ENCODE results near the gene SAMD11. TPM values are rescaled to one million over a fixed set of nuclear protein-coding genes. Genes with fewer than 3 reads are reported as not detected.

The SAMD11 gene
- total RNA-seq, 1 donor from 2014 or later: not detected

DNA sequence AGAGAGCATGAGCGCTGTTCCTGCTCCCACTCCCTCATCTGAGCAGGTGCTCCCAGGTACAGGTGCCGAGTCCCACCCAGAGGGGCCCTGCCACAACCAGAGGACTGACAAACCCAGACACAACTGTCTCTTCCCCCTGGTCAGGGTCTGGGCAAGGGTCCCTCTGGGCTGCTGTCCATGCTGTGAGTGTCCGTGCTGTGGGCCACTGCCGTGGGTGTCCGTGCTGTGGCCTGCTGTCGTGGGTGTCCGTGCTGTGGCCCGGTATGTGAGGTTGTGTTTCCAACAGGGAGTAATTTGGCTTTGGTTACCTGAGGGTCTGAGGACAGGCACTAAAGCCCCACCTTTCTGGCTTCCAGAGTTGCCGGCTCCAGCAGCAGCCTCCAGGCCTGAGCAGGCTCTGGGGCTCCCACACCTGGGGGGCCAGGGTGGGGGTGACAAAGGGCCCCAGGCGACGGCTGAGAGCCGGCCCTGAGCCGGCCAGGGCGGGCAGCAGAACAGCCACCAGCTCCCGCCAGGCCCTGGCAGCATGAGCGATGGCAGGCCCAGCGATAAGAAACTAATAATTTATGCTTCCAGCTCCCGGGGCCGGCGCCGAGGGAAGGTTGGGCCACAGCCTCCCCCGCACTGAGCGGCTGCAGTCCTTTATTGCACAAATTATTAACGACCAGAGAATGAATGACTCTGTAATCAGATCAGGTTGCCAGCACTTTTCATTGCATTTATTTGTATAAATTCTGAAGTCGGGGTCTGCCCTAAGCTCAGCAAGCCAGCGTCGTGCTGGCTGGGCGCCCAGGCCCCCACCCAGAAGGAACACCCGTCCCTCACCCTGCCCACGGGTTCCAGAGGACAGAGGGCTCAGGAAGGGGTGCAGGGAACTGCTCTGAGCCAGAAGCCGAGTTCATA is 7.3 kb upstream of the SAMD11 start:
- intact Hi-C loops (cut with micrococcal nuclease): no loop called here

DNA sequence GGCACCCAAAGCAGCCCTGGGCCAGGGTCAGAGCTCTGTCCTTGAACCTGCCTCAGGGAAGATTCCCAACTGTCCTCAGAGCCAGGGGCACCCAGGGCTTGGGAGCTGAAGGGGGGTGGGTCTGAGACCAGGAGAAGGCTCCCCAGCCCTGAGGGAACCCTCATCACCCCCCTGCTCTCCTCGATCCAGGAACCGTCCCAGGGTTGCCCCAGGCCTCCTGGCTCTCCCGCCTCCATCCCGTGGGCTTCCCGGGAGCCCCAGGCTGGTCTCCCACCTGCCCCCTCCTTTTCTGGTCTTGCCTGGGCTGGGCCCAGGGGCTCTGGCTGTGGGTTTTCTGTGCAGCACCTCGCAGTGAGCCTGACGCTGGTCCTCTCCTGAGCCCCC is 6.7 kb upstream of the SAMD11 start:
- intact Hi-C loops (cut with micrococcal nuclease): no loop called here

DNA sequence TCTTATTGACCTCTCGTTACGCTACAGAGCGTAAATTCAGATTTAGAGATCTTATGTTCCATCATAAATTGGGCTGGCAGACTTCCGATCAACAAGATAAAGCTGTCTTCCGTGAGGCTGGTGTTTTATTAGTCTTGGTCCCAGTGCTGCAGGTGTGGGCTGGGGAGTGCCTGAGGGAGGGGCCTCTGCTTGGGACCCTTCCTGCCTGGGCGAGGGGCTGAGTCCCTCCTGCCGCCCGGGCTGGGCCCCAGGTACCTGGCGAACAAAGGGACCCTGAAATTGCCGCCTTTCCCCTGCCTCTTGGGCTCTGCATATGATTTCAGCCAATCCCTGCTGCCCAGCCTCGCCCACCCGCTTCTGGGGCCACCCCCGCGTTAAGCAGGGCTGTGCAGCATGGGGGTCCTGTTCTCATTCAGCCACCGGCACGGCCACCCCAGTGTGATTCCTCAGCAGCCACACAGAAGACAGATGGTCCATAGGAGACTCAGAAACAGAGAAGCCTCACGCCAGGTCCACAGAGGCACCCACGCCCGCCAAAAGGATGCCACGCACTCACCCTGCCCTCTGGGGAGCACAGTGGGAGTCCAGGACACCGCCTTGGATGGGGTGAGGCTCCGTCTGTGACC is 6.1 kb upstream of the SAMD11 start:
- intact Hi-C loops (cut with micrococcal nuclease): no loop called here

DNA sequence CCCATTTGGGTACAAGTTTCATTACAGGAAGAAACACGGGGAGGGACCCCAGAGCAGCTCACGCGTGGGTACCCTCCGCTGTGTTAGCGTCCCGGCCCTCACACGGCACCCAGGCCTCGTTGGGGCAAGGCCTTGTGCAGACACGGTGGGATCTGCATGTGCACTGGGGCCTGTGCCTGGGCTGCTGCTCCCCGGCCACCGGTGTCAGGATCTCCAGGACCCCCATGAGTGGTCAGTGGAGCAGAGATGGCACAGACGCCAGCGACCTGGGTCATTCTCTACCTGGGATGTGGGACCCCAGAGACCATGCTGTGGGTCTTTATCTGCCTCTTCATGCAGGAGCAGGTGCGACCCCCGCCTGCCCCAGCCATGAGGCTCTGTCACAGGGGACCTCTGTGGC is 5.4 kb upstream of the SAMD11 start:
- intact Hi-C loops (cut with micrococcal nuclease): no loop called here

DNA sequence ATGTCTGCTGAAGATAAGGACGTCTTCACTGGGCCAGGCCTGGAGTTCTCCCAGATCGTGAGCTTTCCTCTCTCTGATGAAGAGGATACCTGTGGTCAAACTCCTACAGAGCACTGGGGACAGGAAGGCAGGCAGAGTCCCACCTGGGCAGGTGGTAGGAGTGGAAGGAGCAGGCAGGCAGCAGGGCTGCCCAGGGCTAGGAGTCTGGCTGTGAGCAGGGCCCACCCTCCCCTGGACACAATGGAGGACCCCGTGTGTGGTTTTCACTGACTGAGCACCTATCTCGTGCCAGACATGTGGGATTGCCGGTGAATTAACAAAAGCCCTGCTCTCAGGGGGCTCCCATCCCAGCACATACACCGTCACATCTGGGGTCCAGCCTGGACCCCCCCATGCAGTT is 4.9 kb upstream of the SAMD11 start:
- intact Hi-C loops (cut with micrococcal nuclease): no loop called here

DNA sequence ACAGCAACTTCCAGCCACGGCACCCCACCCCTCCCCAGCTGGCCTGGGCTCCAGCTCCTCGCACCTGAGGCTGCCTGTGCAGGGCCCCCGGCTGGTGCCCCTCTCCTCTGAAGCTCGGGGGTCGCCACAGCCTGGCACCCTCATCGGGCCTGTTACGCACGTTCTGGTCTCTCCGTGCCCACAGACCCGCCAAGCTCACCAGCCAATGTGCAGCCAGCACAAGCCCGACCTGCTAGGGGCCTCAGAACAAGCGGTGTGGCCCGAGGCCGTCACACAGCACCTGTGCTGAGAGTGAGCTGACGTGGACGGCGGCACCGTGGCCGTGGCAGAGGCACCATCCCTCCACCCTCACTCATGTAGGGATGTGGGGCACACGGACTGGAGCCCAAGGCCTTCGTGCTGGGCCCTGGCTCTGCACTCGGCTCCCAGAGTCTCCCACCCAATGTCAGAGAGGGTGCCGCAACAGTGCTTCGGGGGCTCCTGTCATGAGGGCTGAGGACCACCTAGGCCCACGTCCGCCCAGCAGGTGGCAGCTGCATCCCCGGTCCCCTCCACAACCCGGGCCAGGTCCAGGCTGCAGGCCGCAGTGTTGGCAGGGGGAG is 4.4 kb upstream of the SAMD11 start:
- intact Hi-C loops (cut with micrococcal nuclease): no loop called here

DNA sequence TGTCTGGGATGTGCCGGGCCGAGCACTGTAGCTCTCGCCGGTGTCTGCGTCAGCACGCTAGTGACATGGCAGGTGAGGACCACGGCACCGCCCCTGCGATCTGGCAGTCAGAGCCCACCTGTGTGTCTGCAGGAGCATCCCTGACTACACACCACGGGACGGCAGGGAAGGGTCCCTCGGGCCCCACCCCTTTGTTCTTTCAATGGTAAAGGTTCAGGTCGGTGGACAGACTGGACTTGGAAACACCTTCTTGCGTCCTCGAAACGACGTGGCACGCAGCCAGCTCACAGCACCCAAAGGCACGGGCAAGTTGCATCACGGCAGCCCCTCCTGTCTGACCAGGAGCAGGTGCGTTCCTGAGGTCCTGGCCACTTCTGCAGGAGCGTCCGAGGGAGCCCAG is 3.7 kb upstream of the SAMD11 start:
- intact Hi-C loops (cut with micrococcal nuclease): no loop called here

DNA sequence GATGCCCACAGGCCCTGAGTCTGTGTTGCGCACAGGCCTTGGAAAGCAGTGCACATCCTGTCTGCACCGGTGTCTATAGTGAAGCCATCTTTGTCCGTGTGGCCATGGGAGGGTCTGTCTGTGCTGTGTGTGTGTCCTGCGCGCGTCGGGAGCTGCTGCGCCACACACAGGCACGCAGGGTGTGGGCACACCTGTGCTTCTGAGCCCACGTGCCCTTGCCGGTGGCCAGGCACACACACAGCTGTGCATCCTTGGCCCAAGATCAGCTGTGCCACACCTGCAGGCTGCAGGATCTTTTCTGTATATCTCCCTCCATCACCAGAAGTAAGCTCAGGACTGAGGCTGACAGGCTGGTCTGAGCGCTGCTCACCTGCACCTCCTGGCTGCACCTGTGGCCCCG is 3.2 kb upstream of the SAMD11 start:
- intact Hi-C loops (cut with micrococcal nuclease): no loop called here

DNA sequence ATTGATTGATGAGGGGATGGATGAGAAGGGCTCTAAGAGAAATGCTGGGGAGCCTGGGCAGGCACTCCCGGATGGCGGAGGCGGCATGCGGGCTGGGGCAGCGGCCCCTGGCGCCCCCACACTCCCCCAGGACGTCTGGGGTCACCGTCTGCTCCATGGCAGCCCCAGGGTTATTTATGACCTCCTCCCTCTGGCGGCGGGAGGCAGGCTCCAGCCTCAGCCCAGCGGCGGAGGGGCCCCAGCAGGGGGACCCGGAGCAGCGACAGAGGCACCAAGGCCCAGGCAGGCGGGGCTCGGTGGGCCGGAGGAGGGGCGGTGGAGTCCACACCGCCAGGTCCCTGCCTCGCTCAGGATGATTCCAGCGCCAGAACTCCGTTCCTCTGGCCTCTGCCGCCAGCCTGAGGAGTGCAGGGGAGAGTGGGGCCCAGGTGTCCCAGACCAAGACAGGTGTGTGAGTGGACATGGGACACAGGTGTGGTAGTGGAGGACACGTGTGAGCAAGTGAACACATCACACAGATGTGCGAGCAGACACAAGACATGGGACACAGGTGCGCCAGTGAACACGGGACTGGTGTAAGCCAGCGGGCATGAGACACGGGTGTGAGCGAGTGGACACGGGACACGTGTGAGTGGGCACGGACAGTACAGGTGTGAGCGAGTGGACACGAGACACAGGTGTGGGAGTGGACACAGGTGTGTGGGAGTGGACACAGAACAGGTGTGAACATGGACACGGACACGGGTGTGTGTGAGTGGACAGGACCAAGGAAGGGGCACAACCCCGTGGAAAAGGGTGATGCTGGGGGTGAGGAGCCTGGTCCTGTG is 2.5 kb upstream of the SAMD11 start:
- intact Hi-C loops (cut with micrococcal nuclease): no loop called here

DNA sequence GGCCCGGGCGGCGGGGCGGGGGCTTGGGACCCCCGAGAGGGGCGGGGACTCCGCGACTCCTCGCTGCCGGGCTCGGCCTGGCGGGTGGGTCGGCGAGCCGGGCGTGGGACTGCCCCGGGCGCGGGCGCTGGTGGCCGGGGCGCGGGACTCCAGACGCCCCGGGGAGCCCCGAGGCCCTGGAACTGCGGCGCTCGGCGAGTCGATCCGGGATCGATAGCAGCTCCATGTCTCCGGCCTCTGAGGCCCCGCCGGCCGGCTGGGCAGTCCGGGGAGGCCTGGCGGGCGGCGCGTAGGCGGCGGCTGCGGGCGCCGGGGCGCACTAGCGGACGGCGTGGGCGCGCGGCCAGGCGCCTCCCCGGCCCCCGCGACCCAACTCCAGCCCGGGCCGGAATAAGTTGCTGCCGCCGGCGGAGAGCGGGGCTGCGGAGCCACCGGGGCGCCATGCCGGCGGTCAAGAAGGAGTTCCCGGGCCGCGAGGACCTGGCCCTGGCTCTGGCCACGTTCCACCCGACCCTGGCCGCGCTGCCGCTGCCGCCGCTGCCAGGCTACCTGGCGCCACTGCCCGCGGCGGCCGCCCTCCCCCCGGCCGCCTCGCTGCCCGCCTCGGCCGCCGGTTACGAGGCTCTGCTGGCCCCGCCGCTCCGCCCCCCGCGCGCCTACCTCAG is 400 bp downstream of the SAMD11 start:
- intact Hi-C loops (cut with micrococcal nuclease): no loop called here

DNA sequence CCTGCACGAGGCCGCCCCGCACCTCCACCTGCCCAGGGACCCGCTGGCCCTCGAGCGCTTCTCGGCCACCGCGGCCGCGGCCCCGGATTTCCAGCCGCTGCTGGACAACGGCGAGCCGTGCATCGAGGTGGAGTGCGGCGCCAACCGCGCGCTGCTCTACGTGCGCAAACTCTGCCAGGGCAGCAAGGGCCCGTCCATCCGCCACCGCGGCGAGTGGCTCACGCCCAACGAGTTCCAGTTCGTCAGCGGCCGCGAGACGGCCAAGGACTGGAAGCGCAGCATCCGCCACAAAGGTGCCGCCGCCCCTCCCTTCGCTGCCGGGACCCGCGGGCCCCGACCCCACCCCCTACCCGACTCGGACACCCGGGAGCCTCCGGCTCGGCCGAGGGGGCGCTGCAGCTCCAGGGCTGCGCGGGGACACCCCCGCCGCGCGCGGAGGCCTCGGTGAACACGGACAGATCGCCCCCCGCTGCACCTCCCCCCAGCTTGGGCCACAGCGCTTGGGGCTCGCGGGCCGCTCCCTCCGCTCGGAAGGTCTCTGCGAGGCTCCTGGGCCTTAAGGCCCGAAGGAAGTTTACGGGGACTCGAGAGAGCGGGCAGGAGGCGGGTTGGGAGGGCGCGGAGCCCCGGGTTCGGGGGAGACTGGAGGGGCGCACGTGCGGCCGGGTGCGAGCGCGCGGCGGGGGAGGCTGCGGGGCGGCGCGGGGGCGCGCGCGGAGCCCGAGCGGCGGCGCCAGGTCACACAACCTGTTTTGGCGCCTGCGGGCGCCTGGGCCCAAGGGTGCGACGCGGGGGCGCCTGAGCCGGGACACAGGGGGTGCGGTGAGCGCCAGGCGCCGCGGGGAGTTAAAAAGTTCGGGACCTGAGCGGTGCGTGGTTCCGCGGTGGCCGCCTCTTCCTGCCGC is 1.2 kb downstream of the SAMD11 start:
- intact Hi-C loops (cut with micrococcal nuclease): no loop called here

DNA sequence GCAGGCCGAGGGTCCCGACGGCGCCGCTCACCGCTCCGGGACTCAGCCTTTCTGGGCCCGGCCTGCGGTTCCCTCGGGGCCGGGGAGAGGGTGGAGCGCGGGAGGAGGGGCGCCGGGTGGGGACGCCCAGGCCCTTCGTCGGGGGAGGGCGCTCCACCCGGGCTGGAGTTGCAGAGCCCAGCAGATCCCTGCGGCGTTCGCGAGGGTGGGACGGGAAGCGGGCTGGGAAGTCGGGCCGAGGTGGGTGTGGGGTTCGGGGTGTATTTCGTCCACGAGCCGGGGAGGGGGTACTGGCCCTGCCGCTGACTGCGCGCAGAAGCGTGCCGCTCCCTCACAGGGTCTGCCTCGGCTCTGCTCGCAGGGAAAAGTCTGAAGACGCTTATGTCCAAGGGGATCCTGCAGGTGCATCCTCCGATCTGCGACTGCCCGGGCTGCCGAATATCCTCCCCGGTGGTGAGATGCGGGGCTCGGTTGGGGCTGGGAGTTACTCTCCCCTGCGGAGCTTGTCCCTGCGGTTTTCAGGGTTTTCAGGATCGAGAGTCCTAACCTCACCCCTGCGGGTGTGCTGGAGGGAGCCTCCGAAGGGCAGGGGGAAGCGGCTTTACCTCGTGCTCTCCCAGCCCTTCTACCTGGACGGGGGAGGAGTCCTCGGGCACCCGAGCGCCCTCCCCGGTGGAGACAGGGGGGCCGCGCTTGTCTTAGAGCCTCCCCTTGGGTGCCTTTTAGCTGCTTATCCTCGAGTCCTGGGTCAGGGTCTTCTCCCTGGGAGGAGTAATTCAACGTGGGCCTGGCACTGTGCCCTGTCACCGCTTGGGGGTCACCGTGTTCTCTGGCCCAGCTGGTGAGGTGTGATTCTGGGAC is 2.1 kb downstream of the SAMD11 start:
- intact Hi-C loops (cut with micrococcal nuclease): no loop called here

DNA sequence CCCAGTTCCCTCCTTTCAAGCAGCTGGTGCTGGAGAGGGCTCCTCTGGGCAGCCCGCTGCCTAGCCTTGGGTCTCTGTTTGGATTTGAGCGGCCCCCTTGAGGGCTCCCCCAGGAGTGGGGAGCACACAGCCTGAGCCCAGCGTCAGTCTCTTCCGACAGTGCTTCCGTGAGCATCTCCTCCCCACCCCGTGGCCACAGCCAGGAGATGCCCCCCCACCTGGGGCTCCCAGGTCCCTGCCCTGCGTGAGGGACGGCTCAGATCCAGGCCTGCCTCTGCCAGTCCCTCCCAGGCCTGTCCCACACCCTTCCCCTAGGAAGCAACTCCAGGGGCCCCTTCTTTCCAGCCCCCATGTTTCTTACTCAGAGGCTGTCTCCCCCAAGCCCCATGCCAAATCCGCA is 3.5 kb downstream of the SAMD11 start:
- intact Hi-C loops (cut with micrococcal nuclease): no loop called here

DNA sequence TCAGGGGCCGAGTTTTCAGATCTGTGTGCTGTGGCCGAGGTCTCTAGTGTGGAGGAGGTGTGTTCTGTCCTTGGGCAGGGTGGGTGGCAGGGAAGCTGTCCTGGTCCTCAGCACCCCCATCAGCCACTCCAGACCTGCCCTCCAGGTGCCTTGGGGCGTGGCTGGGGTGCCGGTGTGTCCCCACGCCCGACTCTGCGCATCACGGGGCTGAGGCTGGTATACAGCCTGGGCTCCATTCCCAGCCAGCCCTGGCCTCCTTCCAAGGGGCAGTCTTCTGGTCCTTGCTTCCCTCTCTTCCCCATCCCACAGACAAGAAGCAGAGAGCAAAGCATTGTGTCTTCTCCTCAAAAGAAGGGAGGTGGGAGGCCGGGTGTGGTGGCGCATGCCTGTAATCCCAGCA is 4.0 kb downstream of the SAMD11 start:
- intact Hi-C loops (cut with micrococcal nuclease): no loop called here

DNA sequence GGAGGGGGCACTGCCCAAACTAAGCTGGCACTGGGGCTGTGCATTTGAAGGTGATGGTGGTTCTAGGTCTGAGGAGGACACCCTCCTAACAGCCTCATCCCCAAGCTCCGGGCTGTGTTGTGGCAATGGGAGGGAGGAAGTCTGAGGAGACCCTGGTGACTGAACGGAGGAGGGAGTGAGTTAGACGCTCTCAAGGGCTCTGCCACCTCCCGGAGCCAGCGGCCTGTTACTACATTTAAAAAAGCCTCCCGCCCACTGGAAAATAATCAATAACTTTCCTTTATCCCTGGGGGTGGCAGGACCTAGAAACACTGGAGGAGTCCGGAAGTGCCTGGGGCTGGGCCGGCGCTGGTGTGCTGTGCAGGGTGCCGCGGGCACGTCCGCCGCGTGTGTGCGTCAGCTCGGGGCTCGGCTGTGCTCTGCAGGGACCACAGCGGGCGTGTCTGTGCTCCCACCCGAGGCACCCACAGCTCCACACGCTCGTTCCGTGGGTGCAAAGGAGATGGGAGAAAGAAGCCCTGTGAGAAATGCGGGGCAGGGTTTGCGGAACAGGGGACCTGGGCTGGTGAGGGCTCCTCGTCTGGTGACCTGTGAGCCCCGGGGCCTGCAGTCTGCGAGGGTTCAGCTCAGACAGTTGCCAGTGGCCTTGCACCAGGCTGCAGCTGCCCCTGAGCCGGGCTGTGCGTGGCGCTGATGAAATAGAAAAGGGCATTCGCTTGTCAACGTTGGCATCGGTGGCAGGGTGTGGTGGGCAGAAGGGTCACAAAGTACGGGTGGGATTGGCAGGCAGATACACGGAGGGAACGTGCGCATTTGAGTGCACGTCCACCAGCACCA is 5.3 kb downstream of the SAMD11 start:
- intact Hi-C loops (cut with micrococcal nuclease): no loop called here

DNA sequence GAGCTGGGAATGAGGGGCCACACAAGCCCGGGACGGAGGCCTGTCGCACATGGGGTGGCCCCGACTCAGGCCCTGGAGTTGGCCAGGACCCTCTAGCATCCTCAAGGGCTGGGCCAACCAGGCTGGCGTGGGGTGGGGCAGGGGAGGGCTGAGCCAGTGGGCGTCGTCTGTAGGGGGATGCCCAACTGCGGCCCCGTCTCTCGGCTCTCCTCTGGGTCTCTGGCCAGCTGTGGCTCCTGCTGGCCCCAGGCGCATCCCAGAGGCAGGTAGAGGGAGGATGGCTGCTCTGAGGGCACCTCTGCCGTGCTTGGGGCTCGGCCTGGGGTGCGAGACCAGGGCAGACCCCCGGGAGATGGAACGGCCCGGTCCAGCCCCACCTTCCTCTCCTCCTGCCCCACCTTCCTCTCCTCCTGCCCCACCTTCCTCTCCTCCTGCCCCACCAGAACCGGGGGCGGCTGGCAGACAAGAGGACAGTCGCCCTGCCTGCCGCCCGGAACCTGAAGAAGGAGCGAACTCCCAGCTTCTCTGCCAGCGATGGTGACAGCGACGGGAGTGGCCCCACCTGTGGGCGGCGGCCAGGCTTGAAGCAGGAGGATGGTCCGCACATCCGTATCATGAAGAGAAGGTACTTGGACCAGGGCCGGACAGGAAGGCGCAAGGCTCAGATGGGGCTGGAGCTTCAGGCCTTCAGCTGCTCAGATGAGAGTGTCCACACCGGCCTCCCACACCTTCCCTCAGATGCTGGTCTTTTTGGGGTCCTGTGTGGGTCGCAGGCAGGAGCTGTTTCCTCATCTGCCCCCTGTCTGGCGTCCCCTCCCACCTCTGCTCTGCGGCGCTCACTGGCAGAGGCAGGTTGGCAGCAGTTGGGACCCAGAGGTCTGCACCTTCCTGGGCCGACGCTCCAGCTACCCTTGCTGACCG is 6.2 kb downstream of the SAMD11 start:
- intact Hi-C loops (cut with micrococcal nuclease): no loop called here

DNA sequence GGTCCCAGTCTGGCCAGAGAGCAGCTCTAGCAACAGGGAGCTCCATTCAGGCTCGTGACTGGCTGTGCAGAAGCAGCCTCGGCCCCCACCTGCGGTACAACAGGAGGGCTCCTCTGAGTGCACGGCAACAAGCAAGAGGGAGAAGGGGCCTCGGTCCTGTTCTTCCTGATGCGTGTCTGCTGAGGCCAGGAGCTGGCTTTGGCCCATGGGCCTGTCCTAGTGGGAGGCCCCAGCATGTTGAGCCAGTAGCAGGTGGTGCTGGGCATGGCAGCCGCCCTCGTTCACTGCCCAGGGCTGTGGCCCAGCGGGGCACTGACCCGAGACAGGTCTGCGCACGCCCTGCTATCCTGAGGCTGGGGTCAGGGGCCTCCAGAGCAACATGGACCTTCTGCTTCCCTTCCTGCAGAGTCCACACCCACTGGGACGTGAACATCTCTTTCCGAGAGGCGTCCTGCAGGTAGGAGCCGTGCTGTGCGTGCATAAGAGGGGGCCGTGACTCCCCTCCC is 7.0 kb downstream of the SAMD11 start:
- intact Hi-C loops (cut with micrococcal nuclease): no loop called here

Data from T-helper 1 cell treated with Interleukin-12 subunit alpha and Interleukin-12 subunit beta and Interleukin-4 antibody, amounts not matched to agents 30 ng/mL and 1 ng/mL, for 36 hours (primary cell).